ENCODE results near the gene SPOCK3.

- TF ChIP-seq NFIC (IDR thresholded peaks at IDR 0.05; ENCODE audit: low read depth, low read length): no peak
- no peak for TF ChIP-seq YY1 (IDR thresholded peaks at IDR 0.05; ENCODE audit: low read depth, low read length)
- no peak for TF ChIP-seq EZH2 (IDR thresholded peaks at IDR 0.05; ENCODE audit: borderline replicate concordance, control insufficient read depth, low read depth, low read length)
- TF ChIP-seq SIN3A (IDR thresholded peaks at IDR 0.05; ENCODE audit: low read depth, low read length): no peak
Measured at GRCh38 chr4:167109859-167110258, 124.4 kb downstream of the SPOCK3 start.

All from GM12878 (cell line).